Fibroblast of pulmonary artery (primary cell): ENCODE measurements around the gene GABRG3.
"Not testable (repeated sequence)": the region's sequence is repeated elsewhere in the genome, so short reads cannot be mapped to it uniquely, and the experiment has no call there.

Experiments used
- DNase-seq: peaks from one replicate; pipeline ENCODE4 v3.0.0-alpha.2; 2010; ENCODE audit warnings: low read depth
- H3K4me3 ChIP-seq: replicated peaks from 2 replicates; pipeline ENCODE4 v1.5.1; 2011; ENCODE audit warnings: low read depth, mild to moderate bottlenecking, control low read depth, low read length, moderate library complexity
- TF ChIP-seq, protein P1 (sequence below): IDR thresholded peaks from 2 replicates; pipeline ENCODE4 v1.5.1; 2011; ENCODE audit warnings: mild to moderate bottlenecking, control low read depth, low read length, inconsistent platforms; ENCODE audit errors: missing control alignments

The GABRG3 gene

DNA sequence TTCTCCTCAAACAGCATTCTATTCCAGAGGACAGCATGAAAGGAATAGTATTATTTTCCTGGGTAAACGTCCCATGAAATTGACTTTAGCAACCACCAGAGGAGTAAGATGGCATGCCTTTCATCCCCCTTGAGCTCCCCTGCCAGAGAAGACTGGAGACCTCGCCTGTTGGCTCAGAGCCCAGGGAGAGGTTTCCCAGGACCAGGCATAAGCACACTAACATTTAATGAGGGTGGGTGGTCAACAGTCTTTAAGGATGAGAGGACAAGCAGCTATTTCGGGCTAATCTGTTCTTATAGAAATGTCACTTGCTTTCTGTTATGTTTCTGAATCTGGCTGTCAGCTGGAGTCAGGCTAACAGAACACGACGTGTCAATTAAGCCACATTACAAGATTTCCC lies 390.5 kb downstream of the GABRG3 start:
- no peak for DNase-seq
- TF ChIP-seq, protein P1, sequence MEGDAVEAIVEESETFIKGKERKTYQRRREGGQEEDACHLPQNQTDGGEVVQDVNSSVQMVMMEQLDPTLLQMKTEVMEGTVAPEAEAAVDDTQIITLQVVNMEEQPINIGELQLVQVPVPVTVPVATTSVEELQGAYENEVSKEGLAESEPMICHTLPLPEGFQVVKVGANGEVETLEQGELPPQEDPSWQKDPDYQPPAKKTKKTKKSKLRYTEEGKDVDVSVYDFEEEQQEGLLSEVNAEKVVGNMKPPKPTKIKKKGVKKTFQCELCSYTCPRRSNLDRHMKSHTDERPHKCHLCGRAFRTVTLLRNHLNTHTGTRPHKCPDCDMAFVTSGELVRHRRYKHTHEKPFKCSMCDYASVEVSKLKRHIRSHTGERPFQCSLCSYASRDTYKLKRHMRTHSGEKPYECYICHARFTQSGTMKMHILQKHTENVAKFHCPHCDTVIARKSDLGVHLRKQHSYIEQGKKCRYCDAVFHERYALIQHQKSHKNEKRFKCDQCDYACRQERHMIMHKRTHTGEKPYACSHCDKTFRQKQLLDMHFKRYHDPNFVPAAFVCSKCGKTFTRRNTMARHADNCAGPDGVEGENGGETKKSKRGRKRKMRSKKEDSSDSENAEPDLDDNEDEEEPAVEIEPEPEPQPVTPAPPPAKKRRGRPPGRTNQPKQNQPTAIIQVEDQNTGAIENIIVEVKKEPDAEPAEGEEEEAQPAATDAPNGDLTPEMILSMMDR = no peak
- no peak overlapping the region for H3K4me3 ChIP-seq

DNA sequence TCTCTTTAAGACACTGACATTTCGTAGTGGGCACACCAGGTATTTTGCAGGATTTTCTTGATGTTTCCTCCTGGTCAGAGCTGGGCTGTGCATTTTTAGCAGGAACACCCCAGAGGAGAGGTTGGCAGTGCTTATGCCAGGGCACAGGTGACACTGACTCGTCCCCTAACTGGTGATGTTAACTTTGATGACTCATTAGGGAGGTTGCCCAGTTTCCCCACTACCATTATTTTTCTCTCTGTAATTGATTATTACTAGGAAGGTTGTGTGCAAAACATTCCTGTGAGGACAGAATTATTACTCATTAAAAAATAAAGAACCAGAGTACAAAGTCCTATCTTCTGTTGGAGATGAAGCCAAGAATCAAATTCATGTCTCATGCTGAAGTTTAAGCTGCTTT lies 394.5 kb downstream of the GABRG3 start:
- no peak overlapping the region for H3K4me3 ChIP-seq
- no peak for DNase-seq
- TF ChIP-seq, protein P1 = no peak

DNA sequence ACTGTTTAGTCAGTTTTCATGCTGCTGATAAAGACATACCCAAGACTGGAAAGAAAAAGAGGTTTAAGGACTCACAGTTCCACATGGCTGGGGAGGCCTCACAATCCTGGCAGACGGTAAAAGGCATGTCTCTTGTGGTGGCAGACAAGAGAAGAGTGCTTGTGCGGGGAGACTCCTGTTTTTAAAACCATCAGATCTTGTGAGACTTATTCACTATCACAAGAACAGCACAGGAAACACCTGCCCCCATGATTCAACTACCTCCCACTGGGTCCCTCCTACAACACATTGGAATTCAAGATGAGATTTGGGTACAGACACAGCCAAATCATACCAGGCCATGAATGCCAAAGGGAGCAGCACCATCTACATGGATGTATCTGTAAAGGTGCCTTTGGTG lies 406.4 kb downstream of the GABRG3 start:
- not testable (repeated sequence) for DNase-seq, H3K4me3 ChIP-seq

DNA sequence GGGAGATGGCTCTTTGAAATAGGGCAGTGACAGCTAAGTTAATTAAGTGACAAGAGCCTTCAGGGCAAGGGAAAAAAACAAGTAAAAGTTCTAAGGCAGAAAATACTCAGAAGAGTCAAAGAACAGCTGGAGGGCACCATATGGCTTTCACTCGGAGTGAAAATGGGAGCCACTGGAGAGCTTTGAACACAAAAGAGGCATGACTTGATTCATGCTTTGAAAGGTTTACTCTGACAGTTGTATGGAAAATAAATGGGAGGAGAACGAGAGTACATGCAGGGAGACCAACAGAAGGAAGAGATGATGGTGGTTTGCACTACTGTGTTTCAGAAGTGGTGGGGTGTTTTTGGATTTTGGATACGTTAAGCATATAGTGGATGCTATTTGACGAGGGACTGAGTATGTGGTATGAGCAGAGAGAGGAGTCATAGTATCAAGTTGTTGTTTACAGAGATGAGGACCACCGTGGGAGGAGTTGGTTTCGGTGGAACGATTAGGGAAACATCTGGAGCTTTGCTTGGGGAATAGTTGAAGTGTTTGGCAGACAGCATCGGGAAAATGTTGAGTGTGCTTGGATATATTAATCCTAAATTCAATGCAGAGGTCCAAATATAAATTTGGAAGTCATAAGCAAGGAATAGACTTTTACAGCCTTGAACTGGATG lies 411.5 kb downstream of the GABRG3 start:
- no peak overlapping the region for H3K4me3 ChIP-seq
- TF ChIP-seq, protein P1 = no peak
- DNase-seq = no peak

DNA sequence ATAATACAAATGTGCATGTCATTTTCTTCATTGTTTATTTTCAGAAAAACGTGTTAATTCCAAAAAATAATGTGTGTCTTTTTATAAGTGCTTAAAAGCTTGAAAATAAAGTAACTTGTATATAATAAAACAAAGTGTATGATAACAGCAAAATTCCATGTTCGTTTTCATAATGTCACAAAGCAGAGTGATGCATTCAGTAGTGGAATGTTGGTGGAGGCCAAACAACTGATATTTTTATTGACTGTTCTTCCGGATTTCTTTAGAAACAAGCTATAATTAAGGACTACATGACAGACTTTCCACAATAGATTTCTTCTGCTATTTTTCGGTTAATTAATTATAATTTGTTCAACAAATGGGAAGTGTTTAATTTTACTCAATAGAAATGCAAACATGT lies 412.7 kb downstream of the GABRG3 start:
- TF ChIP-seq, protein P1 = no peak
- no peak for DNase-seq
- H3K4me3 ChIP-seq = no peak overlapping the region

DNA sequence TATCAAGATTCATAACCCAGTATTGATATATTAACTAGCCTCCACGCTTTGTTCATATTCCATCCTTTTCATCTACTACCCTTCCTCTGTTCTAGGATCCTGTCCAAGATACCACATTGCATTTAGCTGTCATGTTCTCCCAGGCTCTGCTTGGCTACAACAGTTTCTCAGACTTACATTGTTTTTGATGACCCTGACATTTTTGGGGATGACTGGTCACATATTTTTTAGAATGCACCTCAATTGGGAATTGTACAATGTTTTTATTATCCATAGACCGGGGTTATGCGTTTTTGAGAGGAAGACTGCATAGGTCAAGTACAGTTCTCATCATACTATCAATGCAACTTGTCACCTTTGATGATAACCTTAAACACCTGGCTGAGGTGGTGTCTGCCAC lies 421.2 kb downstream of the GABRG3 start:
- TF ChIP-seq, protein P1 = no peak
- no peak for DNase-seq
- no peak overlapping the region for H3K4me3 ChIP-seq

DNA sequence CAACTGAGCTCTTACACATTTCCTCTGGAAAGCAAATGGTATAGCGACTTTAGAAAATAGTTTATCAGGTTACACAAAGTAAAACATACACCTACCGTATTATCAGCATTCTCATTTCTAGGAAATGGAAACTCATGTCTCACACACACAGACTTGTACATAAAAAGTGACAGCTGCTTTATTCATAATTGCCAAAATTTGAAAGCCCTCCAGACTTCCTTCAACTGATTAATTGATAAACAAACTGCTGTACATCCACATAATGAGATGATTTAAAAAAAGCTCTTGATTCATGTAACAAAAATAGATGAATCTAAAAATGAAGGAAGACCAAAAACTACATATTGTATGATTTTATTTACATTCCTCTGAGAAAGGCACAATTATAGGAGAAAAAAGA lies 425.5 kb downstream of the GABRG3 start:
- TF ChIP-seq, protein P1 = no peak
- H3K4me3 ChIP-seq = no peak overlapping the region
- no peak for DNase-seq
